Body of pancreas (tissue), 4 donors: ENCODE data around the gene NACC1.

ENCODE experiments used
- CTCF ChIP-seq, 7 experiments: fragments of 450-650 bp in 4 of 7; fragments of 200-600 bp in 3 of 7; sonication (generic) in 3 of 7; IDR thresholded peaks; one replicate each; pipeline ENCODE4 v1.5.1; 2016 to 2019; ENCODE audit warnings: antibody characterized with exemption in 7 of 7
- POLR2A ChIP-seq, 3 donors: fragments of 450-650 bp; IDR thresholded peaks; one replicate each; pipeline ENCODE4 v1.6.1; 2016; ENCODE audit warnings: antibody characterized with exemption in 3 of 3, mild to moderate bottlenecking in 2 of 3

GRCh38 chr19:13117176-13117771 lies 790 bp upstream of the NACC1 start:
- no peak for TF ChIP-seq CTCF (IDR thresholded peaks at IDR 0.05)
- TF ChIP-seq POLR2A (IDR thresholded peaks at IDR 0.05): no peak
